Left ventricle myocardium inferior (tissue), 1 donor: ENCODE results near the gene METAP1. TPM values are rescaled to one million over a fixed set of nuclear protein-coding genes. Genes with fewer than 3 reads are reported as not detected.

Experiments used
- DNase-seq: peaks from one replicate; pipeline ENCODE4 v3.0.0-alpha.2; 2020
- H3K27ac ChIP-seq: fragments of 200-600 bp; replicated peaks from 2 replicates; pipeline ENCODE4 v1.8.0; 2021
- H3K27me3 ChIP-seq: fragments of 200-600 bp; 2 replicates; pipeline ENCODE4 v1.8.0; 2021; ENCODE audit warnings: low read depth
- H3K36me3 ChIP-seq: fragments of 200-600 bp; 2 replicates; pipeline ENCODE4 v1.8.0; 2021
- H3K4me1 ChIP-seq: fragments of 200-600 bp; 2 replicates; pipeline ENCODE4 v1.8.0; 2021
- H3K4me3 ChIP-seq: fragments of 200-600 bp; 2 replicates; pipeline ENCODE4 v1.8.0; 2021; ENCODE audit warnings: mild to moderate bottlenecking, moderate library complexity
- H3K9me3 ChIP-seq: fragments of 200-600 bp; replicated peaks from 2 replicates; pipeline ENCODE4 v1.8.0; 2021
- CTCF ChIP-seq: fragments of 200-600 bp; IDR thresholded peaks from 2 replicates; pipeline ENCODE4 v1.8.0; 2021; ENCODE audit warnings: antibody characterized with exemption, mild to moderate bottlenecking, borderline replicate concordance
- intact Hi-C: fragments of 100-400 bp; cut with micrococcal nuclease; formaldehyde crosslinking; loops from one replicate; pipeline ENCODE4 v1.11.0; 2022
- total RNA-seq: library from RNA; stranded (reverse); fragmentation: NEBNext Ultra II Directional; extraction: Animal tissue kit (Norgen Biotek cat#: 25700); gene quantifications from one replicate; pipeline ENCODE4 v1.2.1, GENCODE V29; 2021
- donor health status: DM: no; HTN: yes; CAD: no; lungs with severe emphysema.

The METAP1 gene
- total RNA-seq, 1 donor from 2014 or later: 50.8 TPM

DNA sequence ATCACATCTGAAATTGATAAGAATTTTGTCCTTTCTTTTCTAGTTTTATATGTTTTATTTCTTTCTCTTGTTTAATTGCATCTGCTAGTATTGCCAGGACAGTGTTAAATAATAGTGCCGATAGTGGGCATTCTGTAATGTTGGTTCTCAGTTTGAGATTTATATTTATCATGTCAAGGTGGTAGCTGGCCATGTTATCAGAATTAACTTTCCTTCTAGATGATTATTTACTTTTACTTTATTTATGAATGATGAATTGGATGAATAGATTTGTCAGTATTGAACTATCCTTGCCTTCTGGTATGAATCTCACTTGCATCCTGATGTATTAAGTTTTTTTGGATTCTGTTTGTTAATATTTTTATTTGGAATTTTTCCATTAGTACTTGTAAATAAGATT lies 42.7 kb downstream of the METAP1 start:
- DNase-seq: no peak
- intact Hi-C loops: no loop called here
- no peak overlapping the region for H3K27ac ChIP-seq
- H3K4me3 ChIP-seq: no peak overlapping the region
- H3K36me3 ChIP-seq: peaks cover 32% of the 10 kb centered on the region
- H3K27me3 ChIP-seq: no peaks in the 10 kb centered on the region
- no peaks in the 10 kb centered on the region for H3K4me1 ChIP-seq
- no peak for TF ChIP-seq CTCF
- peaks cover 20% of the 10 kb centered on the region for H3K9me3 ChIP-seq

DNA sequence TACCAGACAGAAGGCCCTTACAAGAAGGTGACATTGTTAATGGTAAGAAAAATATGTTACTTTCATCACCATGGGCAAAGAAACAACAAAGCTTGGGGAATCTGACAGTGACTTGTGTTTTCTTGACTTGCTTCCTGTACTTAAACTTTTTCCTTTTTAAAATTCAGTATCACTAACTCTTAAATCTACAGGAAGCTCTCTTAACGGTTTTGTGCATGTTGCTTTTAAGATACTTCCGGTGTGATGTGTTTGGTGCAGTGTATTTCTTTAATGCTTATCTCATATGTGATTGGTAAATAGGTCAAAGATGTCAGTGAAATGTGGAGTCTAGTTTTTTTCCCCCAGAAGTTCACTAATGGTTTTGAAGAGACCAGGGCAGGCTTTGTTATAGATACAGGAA lies 47.8 kb downstream of the METAP1 start:
- Histone ChIP-seq H3K36me3 (peaks cover 55% of the 10 kb centered on the region), H3K27ac (no peak overlapping the region), H3K4me3 (no peak overlapping the region), H3K4me1 (peaks cover 11% of the 10 kb centered on the region), H3K9me3 (peaks cover 8% of the 10 kb centered on the region), H3K27me3 (no peaks in the 10 kb centered on the region)
- intact Hi-C loops: no loop called here
- no peak for DNase-seq
- TF ChIP-seq CTCF: no peak

DNA sequence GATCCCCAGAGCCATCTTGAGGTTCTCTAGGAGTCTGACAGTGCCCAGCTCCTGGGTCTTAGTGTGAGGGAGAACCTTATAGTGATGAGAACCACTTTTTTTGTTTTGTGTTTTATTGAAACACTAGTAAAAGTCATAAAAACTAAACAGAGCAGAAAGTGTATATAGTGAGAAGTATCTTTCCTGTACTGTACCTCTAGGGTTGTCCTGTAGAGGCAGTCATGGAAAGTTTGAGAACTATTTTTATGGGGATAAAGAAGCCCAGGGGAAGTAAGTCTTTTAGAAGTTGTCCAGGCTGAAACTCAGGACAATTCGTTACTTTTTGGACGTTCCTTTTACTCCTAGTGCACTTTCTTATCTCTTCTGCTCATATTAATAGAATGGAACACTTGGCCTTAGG lies 52.2 kb downstream of the METAP1 start:
- intact Hi-C loops: no loop called here
- H3K27ac ChIP-seq: no peak overlapping the region
- H3K27me3 ChIP-seq: no peaks in the 10 kb centered on the region
- no peak overlapping the region for H3K4me3 ChIP-seq
- TF ChIP-seq CTCF: peak; percentile 23
- H3K9me3 ChIP-seq: no peaks in the 10 kb centered on the region
- H3K36me3 ChIP-seq: peaks cover 75% of the 10 kb centered on the region
- no peak for DNase-seq
- peaks cover 11% of the 10 kb centered on the region for H3K4me1 ChIP-seq

DNA sequence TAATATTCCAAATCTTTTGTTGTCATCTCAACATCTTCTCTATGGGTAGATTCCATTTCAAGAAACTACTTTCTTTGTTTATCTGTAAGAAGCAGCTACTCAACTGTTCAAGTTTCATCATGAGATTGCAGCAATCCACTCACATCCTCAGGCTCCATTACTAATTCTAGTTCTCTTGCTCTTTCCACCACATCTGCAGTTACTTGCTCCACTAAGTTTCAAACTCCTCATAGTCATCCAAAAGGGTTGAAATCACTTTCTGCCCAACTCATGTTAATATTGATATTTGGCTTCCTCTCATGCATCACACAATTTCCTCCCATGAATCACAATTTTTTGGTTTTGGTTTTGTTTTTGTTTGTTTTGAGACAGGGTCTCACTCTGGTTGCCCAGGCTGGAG lies 57.4 kb downstream of the METAP1 start:
- no peak overlapping the region for H3K4me3 ChIP-seq
- DNase-seq: no peak
- no peak for TF ChIP-seq CTCF
- peaks cover 15% of the 10 kb centered on the region for H3K4me1 ChIP-seq
- intact Hi-C loops: loop anchor here (10.0 kb wide), 2 partner anchors 48 to 108 kb away; no protein-coding TSS in a partner anchor
- no peak overlapping the region for H3K27ac ChIP-seq
- H3K27me3 ChIP-seq: no peaks in the 10 kb centered on the region
- H3K36me3 ChIP-seq: peaks cover 57% of the 10 kb centered on the region
- no peaks in the 10 kb centered on the region for H3K9me3 ChIP-seq

GRCh38 chr4:99054428-99054994 lies 59.0 kb downstream of the METAP1 start:
- intact Hi-C loops: loop anchor here (10.0 kb wide), 2 partner anchors 50 to 110 kb away; no protein-coding TSS in a partner anchor

More at GRCh38 chr4:99054428-99054994, 59.0 kb downstream of the METAP1 start:
- Histone ChIP-seq H3K4me1 (peaks cover 29% of the 10 kb centered on the region), H3K27ac (no peak overlapping the region), H3K4me3 (no peak overlapping the region), H3K9me3 (no peaks in the 10 kb centered on the region), H3K27me3 (no peaks in the 10 kb centered on the region), H3K36me3 (peaks cover 56% of the 10 kb centered on the region)
- DNase-seq: no peak
- no peak for TF ChIP-seq CTCF
